GM23338 (cell line): ENCODE measurements around the gene SCN3B.

Source experiments
- CREB1 ChIP-seq: fragments of 250-450 bp; sonication (Bioruptor Pico); IDR thresholded peaks from 2 replicates; pipeline ENCODE4 v1.5.0; 2020; ENCODE audit warnings: low read depth, mild to moderate bottlenecking, moderate library complexity
- CTCF ChIP-seq, 2 experiments: fragments of 200-600 bp in 1 of 2; sonication (generic) in 1 of 2; conservative IDR thresholded peaks; 2 replicates each; pipeline versions ENCODE4 v1.5.1 to v1.6.1; 2016 to 2017; ENCODE audit warnings: antibody characterized with exemption in 2 of 2, low read depth in 2 of 2, mild to moderate bottlenecking in 2 of 2, moderate library complexity in 1 of 2
- EZH2 ChIP-seq: fragments of 200-600 bp; sonication (generic); IDR thresholded peaks from one replicate; pipeline ENCODE4 v1.8.0; 2017; ENCODE audit warnings: antibody characterized with exemption, mild to moderate bottlenecking, low read depth; ENCODE audit not compliant: unreplicated experiment
- EZH2phosphoT487 ChIP-seq: fragments of 200-600 bp; sonication (generic); IDR thresholded peaks from one replicate; pipeline ENCODE4 v1.8.1; 2018; ENCODE audit warnings: antibody characterized with exemption; ENCODE audit not compliant: unreplicated experiment
- JUNB ChIP-seq: IDR thresholded peaks from one replicate; pipeline ENCODE4 v1.6.1; 2016; ENCODE audit warnings: antibody characterized with exemption; ENCODE audit not compliant: unreplicated experiment
- POLR2AphosphoS5 ChIP-seq: IDR thresholded peaks from 2 replicates; pipeline ENCODE4 v1.6.1; 2016; ENCODE audit warnings: antibody characterized with exemption, low read depth
- STAT1 ChIP-seq: IDR thresholded peaks from one replicate; pipeline ENCODE4 v1.6.1; 2016; ENCODE audit warnings: antibody characterized with exemption; ENCODE audit not compliant: unreplicated experiment
- ZNF114 ChIP-seq: fragments of 250-450 bp; sonication (Bioruptor Pico); IDR thresholded peaks from 2 replicates; pipeline ENCODE4 v1.5.0; 2020; ENCODE audit warnings: mild to moderate bottlenecking, moderate library complexity
- ZNF331 ChIP-seq: fragments of 250-450 bp; sonication (Bioruptor Pico); IDR thresholded peaks from 2 replicates; pipeline ENCODE4 v1.5.0; 2020; ENCODE audit warnings: low read depth, mild to moderate bottlenecking, moderate library complexity
- TF ChIP-seq, protein P1 (sequence below): IDR thresholded peaks from one replicate; pipeline ENCODE4 v1.6.1; 2018; ENCODE audit warnings: antibody characterized with exemption; ENCODE audit not compliant: unreplicated experiment

- TF ChIP-seq, protein P1, sequence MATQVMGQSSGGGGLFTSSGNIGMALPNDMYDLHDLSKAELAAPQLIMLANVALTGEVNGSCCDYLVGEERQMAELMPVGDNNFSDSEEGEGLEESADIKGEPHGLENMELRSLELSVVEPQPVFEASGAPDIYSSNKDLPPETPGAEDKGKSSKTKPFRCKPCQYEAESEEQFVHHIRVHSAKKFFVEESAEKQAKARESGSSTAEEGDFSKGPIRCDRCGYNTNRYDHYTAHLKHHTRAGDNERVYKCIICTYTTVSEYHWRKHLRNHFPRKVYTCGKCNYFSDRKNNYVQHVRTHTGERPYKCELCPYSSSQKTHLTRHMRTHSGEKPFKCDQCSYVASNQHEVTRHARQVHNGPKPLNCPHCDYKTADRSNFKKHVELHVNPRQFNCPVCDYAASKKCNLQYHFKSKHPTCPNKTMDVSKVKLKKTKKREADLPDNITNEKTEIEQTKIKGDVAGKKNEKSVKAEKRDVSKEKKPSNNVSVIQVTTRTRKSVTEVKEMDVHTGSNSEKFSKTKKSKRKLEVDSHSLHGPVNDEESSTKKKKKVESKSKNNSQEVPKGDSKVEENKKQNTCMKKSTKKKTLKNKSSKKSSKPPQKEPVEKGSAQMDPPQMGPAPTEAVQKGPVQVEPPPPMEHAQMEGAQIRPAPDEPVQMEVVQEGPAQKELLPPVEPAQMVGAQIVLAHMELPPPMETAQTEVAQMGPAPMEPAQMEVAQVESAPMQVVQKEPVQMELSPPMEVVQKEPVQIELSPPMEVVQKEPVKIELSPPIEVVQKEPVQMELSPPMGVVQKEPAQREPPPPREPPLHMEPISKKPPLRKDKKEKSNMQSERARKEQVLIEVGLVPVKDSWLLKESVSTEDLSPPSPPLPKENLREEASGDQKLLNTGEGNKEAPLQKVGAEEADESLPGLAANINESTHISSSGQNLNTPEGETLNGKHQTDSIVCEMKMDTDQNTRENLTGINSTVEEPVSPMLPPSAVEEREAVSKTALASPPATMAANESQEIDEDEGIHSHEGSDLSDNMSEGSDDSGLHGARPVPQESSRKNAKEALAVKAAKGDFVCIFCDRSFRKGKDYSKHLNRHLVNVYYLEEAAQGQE, result no peak
- no peak for TF ChIP-seq CTCF (conservative IDR thresholded peaks at IDR 0.05; ENCODE audit: low read depth in 2 of 2)
- no peak for TF ChIP-seq EZH2phosphoT487
- TF ChIP-seq EZH2, result no peak
- no peak for TF ChIP-seq ZNF114 (CRISPR knock-in tag)
- TF ChIP-seq POLR2AphosphoS5, result no peak
- TF ChIP-seq CREB1 (CRISPR knock-in tag), result no peak
- no peak for TF ChIP-seq ZNF331 (CRISPR knock-in tag)
- TF ChIP-seq JUNB, result no peak
- no peak for TF ChIP-seq STAT1
These were observed 40.8 kb upstream of the SCN3B start for GRCh38 chr11:123695231-123695630.
